GM21526 (cell line): Measurements from ENCODE around the gene SCYL1.

Source experiments
- ATAC-seq: cut with Tn5 transposase; IDR thresholded peaks from one replicate; pipeline ENCODE4 v1.9.1; 2021; ENCODE audit warnings: moderate library complexity; ENCODE audit not compliant: unreplicated experiment, low FRiP score

Gene SCYL1

GRCh38 chr11:65551572-65552387 lies 26.9 kb downstream of the SCYL1 start:
- ATAC-seq = peak; percentile 68

GRCh38 chr11:65552388-65552951 lies 27.6 kb downstream of the SCYL1 start:
- no peak for ATAC-seq

- no peak for ATAC-seq
Measured at GRCh38 chr11:65553301-65554001, 28.6 kb downstream of the SCYL1 start.

- no peak for ATAC-seq
Measured at GRCh38 chr11:65554057-65554818, 29.4 kb downstream of the SCYL1 start.

GRCh38 chr11:65554842-65555430 lies 30.1 kb downstream of the SCYL1 start:
- ATAC-seq = no peak

- no peak for ATAC-seq
Measured at GRCh38 chr11:65555693-65556231, 30.9 kb downstream of the SCYL1 start.

GRCh38 chr11:65556470-65557279 lies 31.8 kb downstream of the SCYL1 start:
- no peak for ATAC-seq

- no peak for ATAC-seq
Measured at GRCh38 chr11:65557280-65558001, 32.6 kb downstream of the SCYL1 start.

GRCh38 chr11:65558002-65558929 lies 33.4 kb downstream of the SCYL1 start, which contains the start of gene LTBP3:
Gene LTBP3 (minus strand): TSS chr11:65558359. CDS start chr11:65557959, 400 bp downstream.
- ATAC-seq = no peak

- no peak for ATAC-seq
Measured at GRCh38 chr11:65558930-65559509, 34.1 kb downstream of the SCYL1 start.

GRCh38 chr11:65559535-65559934 lies 34.7 kb downstream of the SCYL1 start:
- no peak for ATAC-seq

GRCh38 chr11:65559951-65560537 lies 35.2 kb downstream of the SCYL1 start:
- no peak for ATAC-seq

- no peak for ATAC-seq
Measured at GRCh38 chr11:65560555-65561418, 35.9 kb downstream of the SCYL1 start.

GRCh38 chr11:65562020-65562419 lies 37.1 kb downstream of the SCYL1 start:
- no peak for ATAC-seq

- no peak for ATAC-seq
Measured at GRCh38 chr11:65562788-65563187, 37.9 kb downstream of the SCYL1 start.

GRCh38 chr11:65563601-65564000 lies 38.7 kb downstream of the SCYL1 start:
- no peak for ATAC-seq
